ENCODE data around the gene DNAH9. TPM values are rescaled to one million over a fixed set of nuclear protein-coding genes. Genes with fewer than 3 reads are reported as not detected.

Gene DNAH9
- total and polyA plus RNA-seq, 4 donors, result under 0.01 to 0.09 TPM; not detected in 2

- H3K4me3 ChIP-seq (ENCODE audit: low read depth in 1 of 3, low read length in 3 of 3), result no peak overlapping the region
- WGBS, result 75% methylated on average over 7 of the region's 7 CpGs
- no peak for DNase-seq (ENCODE audit: low spot score)
These were observed 300.4 kb downstream of the DNAH9 start for GRCh38 chr17:11898526-11899235.

More at GRCh38 chr17:11898526-11899235, 300.4 kb downstream of the DNAH9 start:
- Histone ChIP-seq H3K27ac (ENCODE audit: low read depth in 1 of 2, low read length in 2 of 2) (no peak overlapping the region), H3K9ac (ENCODE audit: low read depth in 1 of 2, low read length in 2 of 2) (no peak overlapping the region), H3K27me3 (ENCODE audit: control insufficient read depth in 4 of 4, insufficient read depth in 4 of 4, low read length in 3 of 4) (no peaks in the 10 kb centered on the region), H3K4me1 (ENCODE audit: control insufficient read depth in 4 of 4, insufficient read depth in 4 of 4, low read length in 3 of 4) (no peaks in the 10 kb centered on the region), H3K9me3 (ENCODE audit: control insufficient read depth in 4 of 4, low read length in 3 of 4) (no peaks in the 10 kb centered on the region), H3K36me3 (ENCODE audit: control insufficient read depth in 4 of 4, insufficient read depth in 3 of 4, low read depth in 1 of 4, low read length in 3 of 4) (no peaks in the 10 kb centered on the region)
- TF ChIP-seq REST (IDR thresholded peaks at IDR 0.05) (no peak), MAX (IDR thresholded peaks at IDR 0.05) (no peak), HNF4G (IDR thresholded peaks at IDR 0.05) (no peak), YY1 (IDR thresholded peaks at IDR 0.05) (no peak), FOXA2 (IDR thresholded peaks at IDR 0.05) (no peak), RAD21 (IDR thresholded peaks at IDR 0.05) (no peak), FOXA1 (IDR thresholded peaks at IDR 0.05) (no peak), RXRA (IDR thresholded peaks at IDR 0.05) (no peak), GABPA (IDR thresholded peaks at IDR 0.05 in 1 of 2, conservative IDR thresholded peaks at IDR 0.05 in 1 of 2) (no peak), CTCF (IDR thresholded peaks at IDR 0.05; ENCODE audit: low read depth, low read length, missing input control) (no peak), TAF1 (conservative IDR thresholded peaks at IDR 0.05) (no peak), JUND (IDR thresholded peaks at IDR 0.05) (no peak), EGR1 (IDR thresholded peaks at IDR 0.05; ENCODE audit: low read depth in 2 of 2) (no peak), ZBTB33 (IDR thresholded peaks at IDR 0.05) (no peak), NR2F2 (IDR thresholded peaks at IDR 0.05) (no peak), SP1 (IDR thresholded peaks at IDR 0.05) (no peak), ATF3 (IDR thresholded peaks at IDR 0.05) (no peak), HNF4A (conservative IDR thresholded peaks at IDR 0.05) (no peak)

All from liver (tissue), 9 donors.